SHP77 treated with DMSO at 0.1 percent for 48 hours (cell line): ENCODE measurements around the gene SFMBT2.

Experiments
- DNase-seq: peaks from one replicate; lab custom pipeline; 2025; lab: John Stamatoyannopoulos, UW

Gene SFMBT2

GRCh38 chr10:7263616-7264015 lies 147.2 kb downstream of the SFMBT2 start:
- no peak for DNase-seq

- no peak for DNase-seq
Observed at GRCh38 chr10:7261351-7261750, 149.5 kb downstream of the SFMBT2 start.

- DNase-seq, result no peak
Observed at GRCh38 chr10:7260912-7261311, 149.9 kb downstream of the SFMBT2 start.

GRCh38 chr10:7260412-7260900 lies 150.4 kb downstream of the SFMBT2 start:
- peak; percentile 79 for DNase-seq

- no peak for DNase-seq
Observed at GRCh38 chr10:7258948-7259523, 151.8 kb downstream of the SFMBT2 start.

- DNase-seq, result no peak
Observed at GRCh38 chr10:7255517-7255916, 155.3 kb downstream of the SFMBT2 start.

- no peak for DNase-seq
Observed at GRCh38 chr10:7251696-7252465, 159.0 kb downstream of the SFMBT2 start.

GRCh38 chr10:7250236-7250635 lies 160.6 kb downstream of the SFMBT2 start:
- DNase-seq, result no peak

GRCh38 chr10:7248585-7249164 lies 162.2 kb downstream of the SFMBT2 start:
- no peak for DNase-seq

- no peak for DNase-seq
Observed at GRCh38 chr10:7248148-7248547, 162.7 kb downstream of the SFMBT2 start.

GRCh38 chr10:7245505-7245904 lies 165.3 kb downstream of the SFMBT2 start:
- DNase-seq, result no peak

- no peak for DNase-seq
Observed at GRCh38 chr10:7243873-7244272, 167.0 kb downstream of the SFMBT2 start.

GRCh38 chr10:7243139-7243538 lies 167.7 kb downstream of the SFMBT2 start:
- no peak for DNase-seq

GRCh38 chr10:7239312-7239985 lies 171.4 kb downstream of the SFMBT2 start:
- DNase-seq, result no peak

- DNase-seq, result no peak
Observed at GRCh38 chr10:7235376-7235775, 175.5 kb downstream of the SFMBT2 start.

- DNase-seq, result no peak
Observed at GRCh38 chr10:7234109-7234508, 176.7 kb downstream of the SFMBT2 start.

- no peak for DNase-seq
Observed at GRCh38 chr10:7233259-7233991, 177.4 kb downstream of the SFMBT2 start.

GRCh38 chr10:7231509-7232414 lies 179.1 kb downstream of the SFMBT2 start:
- no peak for DNase-seq

GRCh38 chr10:7230951-7231350 lies 179.9 kb downstream of the SFMBT2 start:
- DNase-seq, result no peak

- no peak for DNase-seq
Observed at GRCh38 chr10:7230036-7230435, 180.8 kb downstream of the SFMBT2 start.

- no peak for DNase-seq
Observed at GRCh38 chr10:7225133-7225532, 185.7 kb downstream of the SFMBT2 start.
